HepG2 (cell line): ENCODE data around the gene NFS1. TPM values are rescaled to one million over a fixed set of nuclear protein-coding genes. Genes with fewer than 3 reads are reported as not detected.

Source experiments
- ATF2 ChIP-seq: sonication (generic); formaldehyde crosslinking; IDR thresholded peaks from 2 replicates; pipeline ENCODE4 v1.4.0; 2020; ENCODE audit warnings: missing genetic modification reagents
- BCLAF1 ChIP-seq: fragments of 450-650 bp; IDR thresholded peaks from 2 replicates; pipeline ENCODE4 v1.6.1; 2017; ENCODE audit warnings: mild to moderate bottlenecking
- HDAC6 ChIP-seq: fragments of 200-600 bp; sonication (generic); IDR thresholded peaks from 2 replicates; pipeline ENCODE4 v1.7.0; 2017; ENCODE audit warnings: mild to moderate bottlenecking, antibody characterized with exemption, low read length, low read depth
- KAT2B ChIP-seq: fragments of 150-350 bp; IDR thresholded peaks from 2 replicates; pipeline ENCODE4 v1.6.1; 2014; ENCODE audit warnings: low read depth, low read length, borderline replicate concordance
- LBX2 ChIP-seq: sonication (generic); formaldehyde crosslinking; IDR thresholded peaks from 2 replicates; pipeline ENCODE4 v1.5.0; 2020; ENCODE audit warnings: missing genetic modification reagents, mild to moderate bottlenecking, borderline replicate concordance
- NFIC ChIP-seq: IDR thresholded peaks from 2 replicates; pipeline ENCODE4 v1.6.1; 2012; ENCODE audit warnings: mild to moderate bottlenecking, low read length, inconsistent platforms
- POLR2G ChIP-seq: fragments of 200-400 bp; formaldehyde crosslinking; IDR thresholded peaks from 2 replicates; pipeline ENCODE4 v1.6.1; 2018; ENCODE audit warnings: mild to moderate bottlenecking, low read depth, low read length, moderate library complexity
- SOX13 ChIP-seq, 3 experiments: fragments of 450-650 bp in 1 of 3; sonication (generic) in 1 of 3; formaldehyde crosslinking in 1 of 3; IDR thresholded peaks in 2 of 3; conservative IDR thresholded peaks in 1 of 3; 2 replicates each; pipeline versions ENCODE4 v1.5.0 to v1.6.1; 2016 to 2020; ENCODE audit warnings: antibody characterized with exemption in 1 of 3, mild to moderate bottlenecking in 1 of 3, missing compliant biosample characterization in 1 of 3, missing genetic modification reagents in 1 of 3, moderate library complexity in 1 of 3
- SRY ChIP-seq: sonication (generic); formaldehyde crosslinking; IDR thresholded peaks from 2 replicates; pipeline ENCODE4 v1.8.0; 2022; ENCODE audit warnings: mild to moderate bottlenecking, missing genetic modification reagents
- TRAFD1 ChIP-seq: sonication (generic); formaldehyde crosslinking; IDR thresholded peaks from 2 replicates; pipeline ENCODE4 v1.5.1; 2020; ENCODE audit warnings: missing genetic modification reagents, mild to moderate bottlenecking, borderline replicate concordance
- ZBTB40 ChIP-seq, 2 experiments: fragments of 450-650 bp in 1 of 2; sonication (generic) in 1 of 2; formaldehyde crosslinking in 1 of 2; IDR thresholded peaks; 2 replicates each; pipeline versions ENCODE4 v1.6.1 to v1.8.0; 2016 to 2022; ENCODE audit warnings: antibody characterized with exemption in 1 of 2, mild to moderate bottlenecking in 1 of 2, missing genetic modification reagents in 1 of 2
- ZSCAN20 ChIP-seq: sonication (generic); formaldehyde crosslinking; IDR thresholded peaks from 2 replicates; pipeline ENCODE4 v1.4.0; 2020; ENCODE audit warnings: missing genetic modification reagents, mild to moderate bottlenecking, borderline replicate concordance
- polyA plus RNA-seq, 8 experiments: library from polyadenylated mRNA; depleted of rRNA in 3 of 8; stranded (reverse) in 7 of 8; unstranded in 1 of 8; fragments of >200 nt; fragmentation: Illumina TruSeq in 4 of 8; extraction: Trizol in 4 of 8; gene quantifications; 2 replicates each; pipeline versions ENCODE4 v1.2.1 to v1.2.3, GENCODE V29; 2011 to 2016; ENCODE audit warnings: low read depth in 4 of 8, missing spikeins in 1 of 8, mixed read lengths in 1 of 8; ENCODE audit not compliant: insufficient read depth in 1 of 8
- total RNA-seq, 5 experiments: library from RNA; depleted of rRNA; stranded (reverse); fragments of >200 nt; fragmentation: Illumina TruSeq; extraction: Trizol; gene quantifications; 2 replicates each; pipeline ENCODE4 v1.2.3, GENCODE V29; 2016; ENCODE audit warnings: low read depth in 1 of 5

Gene NFS1
- total and polyA plus RNA-seq, 2 of the 13 experiments (the other 11 are each of a cell fraction or from before 2014, with no cell fraction given), result 65.9 to 88.1 TPM

GRCh38 chr20:35737865-35738333, 38.7 kb upstream of the NFS1 start (continued):
- no peak for TF ChIP-seq ATF2
- TF ChIP-seq SOX13 (IDR thresholded peaks at IDR 0.05), result no peak
- 0 out of 4 replicates have a peak, but pooled peaks of 1 of the 2 experiments have one; percentile 76 for TF ChIP-seq SOX13 (CRISPR knock-in tag; conservative IDR thresholded peaks at IDR 0.05 in 1 of 2, IDR thresholded peaks at IDR 0.05 in 1 of 2)
- TF ChIP-seq KAT2B, result no peak
- no peak for TF ChIP-seq NFIC
- peak; percentile 9; the same call in 1 of the 2 replicates for TF ChIP-seq POLR2G
- 0 out of 2 replicates have a peak, but pooled peaks have one; percentile 3 for TF ChIP-seq ZSCAN20 (CRISPR knock-in tag)
- TF ChIP-seq SRY (CRISPR knock-in tag), result no peak
- TF ChIP-seq LBX2 (CRISPR knock-in tag), result no peak
- no peak for TF ChIP-seq BCLAF1
- TF ChIP-seq HDAC6, result no peak
- no peak for TF ChIP-seq TRAFD1 (CRISPR knock-in tag)
- TF ChIP-seq ZBTB40 (IDR thresholded peaks at IDR 0.05), result 0 out of 2 replicates have a peak, but pooled peaks have one; percentile 1
- no peak for TF ChIP-seq ZBTB40 (CRISPR knock-in tag; IDR thresholded peaks at IDR 0.05)
